Ishikawa (cell line): Measurements from ENCODE around the gene C1QTNF6.

Experiments used
- CEBPB ChIP-seq: IDR thresholded peaks from 2 replicates; pipeline ENCODE4 v1.6.1; 2012
- CREB1 ChIP-seq: IDR thresholded peaks from 2 replicates; pipeline ENCODE4 v1.6.1; 2012; ENCODE audit warnings: low read depth
- EGR1 ChIP-seq: IDR thresholded peaks from 2 replicates; pipeline ENCODE4 v1.6.1; 2012
- EP300 ChIP-seq: IDR thresholded peaks from 2 replicates; pipeline ENCODE4 v1.6.1; 2012; ENCODE audit warnings: borderline replicate concordance
- FOXM1 ChIP-seq: IDR thresholded peaks from 2 replicates; pipeline ENCODE4 v1.6.1; 2012; ENCODE audit warnings: low read depth, borderline replicate concordance
- MAX ChIP-seq: IDR thresholded peaks from 2 replicates; pipeline ENCODE4 v1.6.1; 2012
- NFIC ChIP-seq: IDR thresholded peaks from 2 replicates; pipeline ENCODE4 v1.6.1; 2012
- RAD21 ChIP-seq: IDR thresholded peaks from 2 replicates; pipeline ENCODE4 v1.6.1; 2012; ENCODE audit warnings: low read depth
- REST ChIP-seq: IDR thresholded peaks from 2 replicates; pipeline ENCODE4 v1.6.1; 2012; ENCODE audit warnings: low read depth, mild to moderate bottlenecking
- TAF1 ChIP-seq: IDR thresholded peaks from 2 replicates; pipeline ENCODE4 v1.6.1; 2012; ENCODE audit warnings: low read depth, mild to moderate bottlenecking
- TCF12 ChIP-seq: IDR thresholded peaks from 2 replicates; pipeline ENCODE4 v1.6.1; 2012; ENCODE audit warnings: low read depth
- TEAD4 ChIP-seq: IDR thresholded peaks from 2 replicates; pipeline ENCODE4 v1.6.1; 2012
- USF1 ChIP-seq: IDR thresholded peaks from 2 replicates; pipeline ENCODE4 v1.6.1; 2012
- YY1 ChIP-seq: IDR thresholded peaks from 2 replicates; pipeline ENCODE4 v1.6.1; 2012; ENCODE audit warnings: low read depth
- ZBTB7A ChIP-seq: IDR thresholded peaks from 2 replicates; pipeline ENCODE4 v1.6.1; 2012; ENCODE audit warnings: low read depth

C1QTNF6 gene

GRCh38 chr22:37184816-37185541 is 3.1 kb downstream of the C1QTNF6 start:
- TF ChIP-seq EGR1: no peak
- no peak for TF ChIP-seq TAF1
- no peak for TF ChIP-seq USF1
- no peak for TF ChIP-seq CREB1
- no peak for TF ChIP-seq MAX
- no peak for TF ChIP-seq EP300
- TF ChIP-seq ZBTB7A: no peak
- no peak for TF ChIP-seq CEBPB
- no peak for TF ChIP-seq YY1
- no peak for TF ChIP-seq RAD21
- TF ChIP-seq TEAD4: no peak
- no peak for TF ChIP-seq NFIC

- TF ChIP-seq TEAD4 (no peak), TCF12 (no peak), MAX (no peak), EGR1 (no peak), REST (no peak), RAD21 (no peak), TAF1 (no peak), CEBPB (no peak), NFIC (no peak), YY1 (no peak)
Measured at GRCh38 chr22:37184380-37184755, 3.7 kb downstream of the C1QTNF6 start.

GRCh38 chr22:37183432-37184379 is 4.3 kb downstream of the C1QTNF6 start:
- TF ChIP-seq RAD21: peak; percentile 46; the same call in 1 of the 2 replicates
- no peak for TF ChIP-seq TAF1
- no peak for TF ChIP-seq EP300

GRCh38 chr22:37182949-37183245 is 5.2 kb downstream of the C1QTNF6 start:
- no peak for TF ChIP-seq TCF12
- no peak for TF ChIP-seq RAD21
- TF ChIP-seq REST: no peak
- no peak for TF ChIP-seq TEAD4
- TF ChIP-seq NFIC: no peak
- no peak for TF ChIP-seq CEBPB
- no peak for TF ChIP-seq YY1
- no peak for TF ChIP-seq CREB1
- no peak for TF ChIP-seq TAF1
- TF ChIP-seq EGR1: no peak
- no peak for TF ChIP-seq USF1
- TF ChIP-seq FOXM1: no peak
- no peak for TF ChIP-seq MAX
- TF ChIP-seq ZBTB7A: no peak

- no peak for TF ChIP-seq CREB1
- TF ChIP-seq MAX: no peak
- TF ChIP-seq YY1: no peak
- TF ChIP-seq RAD21: no peak
- no peak for TF ChIP-seq NFIC
- no peak for TF ChIP-seq ZBTB7A
- TF ChIP-seq FOXM1: no peak
- no peak for TF ChIP-seq TAF1
- no peak for TF ChIP-seq REST
- TF ChIP-seq CEBPB: no peak
- TF ChIP-seq EP300: no peak
Measured at GRCh38 chr22:37182101-37182948, 5.7 kb downstream of the C1QTNF6 start.
